H1 (cell line): ENCODE data around the gene CDK12. TPM values are rescaled to one million over a fixed set of nuclear protein-coding genes. Genes with fewer than 3 reads are reported as not detected.

Experiments used
- CTCF ChIA-PET: fragments of 300-600 bp; sonication (Branson Sonifier 250); formaldehyde crosslinking; loops from one replicate; lab custom pipeline; 2021; ENCODE audit not compliant: partially characterized antibody; lab: Charles Lee
- POLR2A ChIA-PET: fragments of 300-600 bp; sonication (Branson Sonifier 250); formaldehyde crosslinking; loops from one replicate; lab custom pipeline; 2021; ENCODE audit warnings: inconsistent platforms; ENCODE audit not compliant: partially characterized antibody; lab: Charles Lee
- DNase-seq, 2 experiments: peaks; one replicate each; pipeline versions ENCODE4 v3.0.0 to v3.0.0-alpha.2; 2010 to 2022; ENCODE audit warnings: low spot score in 2 of 2, low read depth in 1 of 2, mixed read lengths in 1 of 2
- FAIRE-seq: peaks from 2 replicates; lab custom pipeline; 2011; peaks lifted over from hg19 to GRCh38; lab: Jason Lieb, UNC
- H2AFZ ChIP-seq: 2 replicates; pipeline ENCODE4 v1.8.1; 2012; ENCODE audit warnings: low read length, inconsistent platforms
- H2AK5ac ChIP-seq: 2 replicates; pipeline ENCODE4 v1.6.1; 2013; ENCODE audit warnings: low read depth, low read length
- H2BK120ac ChIP-seq: replicated peaks from 2 replicates; pipeline ENCODE3; 2013; ENCODE audit warnings: low read depth, low read length, inconsistent platforms
- H2BK12ac ChIP-seq: 2 replicates; pipeline ENCODE4 v1.6.1; 2013; ENCODE audit warnings: low read depth, low read length
- H2BK15ac ChIP-seq: 2 replicates; pipeline ENCODE4 v1.6.1; 2013; ENCODE audit warnings: low read length
- H2BK20ac ChIP-seq: 2 replicates; pipeline ENCODE4 v1.6.1; 2013; ENCODE audit warnings: low read length
- H2BK5ac ChIP-seq: 2 replicates; pipeline ENCODE4 v1.6.1; 2013; ENCODE audit warnings: low read depth, low read length
- H3K14ac ChIP-seq: 2 replicates; pipeline ENCODE4 v1.6.1; 2013; ENCODE audit warnings: inconsistent platforms; ENCODE audit not compliant: insufficient read length
- H3K18ac ChIP-seq: 2 replicates; pipeline ENCODE4 v1.6.1; 2013; ENCODE audit warnings: low read length; ENCODE audit errors: extremely low read depth
- H3K23ac ChIP-seq: 2 replicates; pipeline ENCODE4 v1.6.1; 2013; ENCODE audit warnings: inconsistent platforms; ENCODE audit not compliant: insufficient read length
- H3K23me2 ChIP-seq: 2 replicates; pipeline ENCODE4 v1.6.1; 2013; ENCODE audit warnings: low read depth, low read length
- H3K27ac ChIP-seq: 2 replicates; pipeline ENCODE4 v1.6.1; 2011; ENCODE audit warnings: low read depth, low read length, inconsistent platforms
- H3K27me3 ChIP-seq, 4 experiments: replicated peaks in 1 of 4; 1 replicate in 1 of 4; 2 replicates in 3 of 4; pipeline versions ENCODE4 v1.6.1 to v1.8.1; 2011 to 2013; ENCODE audit warnings: low read length in 3 of 4, mild to moderate bottlenecking in 3 of 4, inconsistent platforms in 2 of 4, mixed read lengths in 2 of 4, moderate library complexity in 1 of 4; ENCODE audit not compliant: control insufficient read depth in 3 of 4, insufficient read depth in 3 of 4; ENCODE audit errors: extremely low read depth in 1 of 4
- H3K36me3 ChIP-seq, 4 experiments: 2 replicates each; pipeline versions ENCODE4 v1.6.1 to v1.8.1; 2011 to 2013; ENCODE audit warnings: mild to moderate bottlenecking in 4 of 4, low read length in 3 of 4, moderate library complexity in 2 of 4, control low read depth in 1 of 4, inconsistent platforms in 1 of 4; ENCODE audit not compliant: insufficient read depth in 4 of 4, control insufficient read depth in 2 of 4
- H3K4ac ChIP-seq: replicated peaks from 2 replicates; pipeline ENCODE3; 2013; ENCODE audit warnings: low read length, low read depth, mixed read lengths, inconsistent platforms; ENCODE audit not compliant: insufficient read length
- H3K4me1 ChIP-seq, 4 experiments: replicated peaks in 1 of 4; 1 replicate in 1 of 4; 2 replicates in 3 of 4; pipeline versions ENCODE4 v1.6.1 to v1.8.1; 2011 to 2013; ENCODE audit warnings: low read length in 3 of 4, inconsistent platforms in 2 of 4, mixed read lengths in 1 of 4; ENCODE audit not compliant: insufficient read depth in 4 of 4, control insufficient read depth in 3 of 4
- H3K4me2 ChIP-seq, 2 experiments: 2 replicates each; pipeline versions ENCODE4 v1.6.1 to v1.8.1; 2011 to 2013; ENCODE audit warnings: low read depth in 2 of 2, low read length in 2 of 2, control low read depth in 1 of 2, inconsistent platforms in 1 of 2, mild to moderate bottlenecking in 1 of 2; ENCODE audit not compliant: insufficient read depth in 1 of 2
- H3K4me3 ChIP-seq, 4 experiments: fragments of 200-600, 300-600 bp in 1 of 4; sonication (generic), shearing (Covaris generic), sonication (Bioruptor Twin) in 1 of 4; 2 replicates each; pipeline versions ENCODE4 v1.5.1 to v1.8.1; 2011 to 2016; ENCODE audit warnings: low read length in 4 of 4, low read depth in 3 of 4, control low read depth in 2 of 4, inconsistent platforms in 2 of 4, mild to moderate bottlenecking in 2 of 4, mixed read lengths in 1 of 4, moderate library complexity in 1 of 4; ENCODE audit not compliant: insufficient read depth in 2 of 4; ENCODE audit errors: extremely low read depth in 1 of 4
- H3K56ac ChIP-seq: replicated peaks from 2 replicates; pipeline ENCODE3; 2013; ENCODE audit warnings: low read depth, mild to moderate bottlenecking, mixed read lengths, low read length, inconsistent platforms; ENCODE audit not compliant: insufficient read length
- H3K79me1 ChIP-seq: 2 replicates; pipeline ENCODE4 v1.6.1; 2013; ENCODE audit warnings: low read depth, low read length, control low read depth
- H3K79me2 ChIP-seq, 2 experiments: 2 replicates each; pipeline versions ENCODE4 v1.6.1 to v1.8.1; 2012 to 2013; ENCODE audit warnings: low read length in 2 of 2, mild to moderate bottlenecking in 2 of 2, inconsistent platforms in 1 of 2; ENCODE audit not compliant: insufficient read depth in 2 of 2, control insufficient read depth in 1 of 2
- H3K9ac ChIP-seq, 4 experiments: replicated peaks in 1 of 4; 1 replicate in 1 of 4; 2 replicates in 3 of 4; pipeline versions ENCODE4 v1.6.1 to v1.8.1; 2011 to 2013; ENCODE audit warnings: low read depth in 3 of 4, low read length in 3 of 4, control low read depth in 2 of 4, mild to moderate bottlenecking in 2 of 4, moderate library complexity in 2 of 4, inconsistent platforms in 1 of 4; ENCODE audit errors: extremely low read depth in 1 of 4
- H3K9me3 ChIP-seq, 2 experiments: 2 replicates each; pipeline versions ENCODE4 v1.6.1 to v1.8.1; 2012 to 2013; ENCODE audit warnings: mild to moderate bottlenecking in 2 of 2, moderate library complexity in 2 of 2, control low read depth in 1 of 2, inconsistent platforms in 1 of 2, low read depth in 1 of 2, low read length in 1 of 2, mixed read lengths in 1 of 2; ENCODE audit not compliant: insufficient read depth in 2 of 2
- H4K20me1 ChIP-seq, 2 experiments: replicated peaks in 1 of 2; 2 replicates each; pipeline versions ENCODE3 to v1.8.1; 2011 to 2013; ENCODE audit warnings: inconsistent platforms in 2 of 2, low read length in 2 of 2, mild to moderate bottlenecking in 1 of 2; ENCODE audit not compliant: insufficient read depth in 2 of 2, control insufficient read depth in 1 of 2
- H4K5ac ChIP-seq: 2 replicates; pipeline ENCODE4 v1.6.1; 2013; ENCODE audit warnings: low read length, low read depth, mixed read lengths, inconsistent platforms; ENCODE audit not compliant: insufficient read length
- H4K8ac ChIP-seq: 2 replicates; pipeline ENCODE4 v1.8.0; 2013; ENCODE audit warnings: mild to moderate bottlenecking, moderate library complexity, low read length, inconsistent platforms; ENCODE audit not compliant: insufficient read depth; ENCODE audit errors: extremely low read depth
- H4K91ac ChIP-seq: replicated peaks from 2 replicates; pipeline ENCODE3; 2013; ENCODE audit warnings: low read length, mixed read lengths, inconsistent platforms; ENCODE audit not compliant: insufficient read length
- BCL11A ChIP-seq, 2 experiments: IDR thresholded peaks; one replicate each; pipeline ENCODE4 v1.6.1; 2011; ENCODE audit warnings: low read depth in 2 of 2, low read length in 2 of 2, mild to moderate bottlenecking in 2 of 2
- CEBPB ChIP-seq: IDR thresholded peaks from 2 replicates; pipeline ENCODE4 v1.6.1; 2012; ENCODE audit warnings: low read depth, low read length
- CHD2 ChIP-seq: IDR thresholded peaks from 2 replicates; pipeline ENCODE4 v1.6.1; 2012; ENCODE audit warnings: low read length, improper control_type of control experiment
- CREB1 ChIP-seq: IDR thresholded peaks from 2 replicates; pipeline ENCODE4 v1.6.1; 2012; ENCODE audit warnings: inconsistent platforms
- EZH2 ChIP-seq: fragments of 200-600 bp; sonication (generic); IDR thresholded peaks from 2 replicates; pipeline ENCODE4 v1.7.1; 2012; ENCODE audit warnings: low read depth, mild to moderate bottlenecking, moderate library complexity, low read length, inconsistent platforms; ENCODE audit not compliant: severe bottlenecking
- HDAC6 ChIP-seq: IDR thresholded peaks from one replicate; pipeline ENCODE4 v1.7.1; 2012; ENCODE audit warnings: low read depth, mild to moderate bottlenecking, inconsistent platforms, low read length, moderate library complexity
- PHF8 ChIP-seq: fragments of 200-600 bp; sonication (generic); conservative IDR thresholded peaks from 2 replicates; pipeline ENCODE4 v1.7.1; 2012; ENCODE audit warnings: low read depth, mild to moderate bottlenecking, inconsistent platforms, low read length, moderate library complexity
- RBBP5 ChIP-seq: IDR thresholded peaks from 2 replicates; pipeline ENCODE4 v1.7.1; 2012; ENCODE audit warnings: low read depth, mild to moderate bottlenecking, inconsistent platforms, low read length, moderate library complexity, borderline replicate concordance
- SIX5 ChIP-seq: IDR thresholded peaks from 2 replicates; pipeline ENCODE4 v1.6.1; 2011; ENCODE audit warnings: mild to moderate bottlenecking, low read depth, low read length
- TEAD4 ChIP-seq: IDR thresholded peaks from 2 replicates; pipeline ENCODE4 v1.6.1; 2012; ENCODE audit warnings: low read depth, low read length, inconsistent platforms, mixed read lengths
- ZNF274 ChIP-seq: IDR thresholded peaks from 2 replicates; pipeline ENCODE4 v1.7.0; 2012; ENCODE audit warnings: low read length, borderline replicate concordance; ENCODE audit errors: extremely low read depth
- WGBS, 2 experiments: shearing (Covaris generic) in 1 of 2; methylation state at CpG; one replicate each; pipeline versions ENCODE4 v1.1.6 to v1.1.7; 2013 to 2015; ENCODE audit warnings: low lambda C conversion rate in 2 of 2, mixed read lengths in 2 of 2, inconsistent platforms in 1 of 2, low coverage in 1 of 2, missing lambda C conversion rate in 1 of 2; ENCODE audit not compliant: insufficient replicate concordance in 2 of 2, insufficient coverage in 1 of 2, insufficient read length in 1 of 2; ENCODE audit errors: extremely low coverage in 1 of 2, missing lambda C conversion rate in 1 of 2; 5-methylcytosine and 5-hydroxymethylcytosine counted together
- polyA plus RNA-seq, 7 experiments: library from polyadenylated mRNA; depleted of rRNA in 3 of 7; stranded (reverse) in 5 of 7; unstranded in 2 of 7; fragments of >200 nt in 5 of 7; fragments of 200-250 nt in 2 of 7; gene quantifications; 1 replicate in 5 of 7; 2 replicates in 1 of 7; 4 replicates in 1 of 7; pipeline versions ENCODE4 v1.2.1 to v1.2.3, GENCODE V29; 2011 to 2013; ENCODE audit warnings: missing spikeins in 2 of 7, mixed read lengths in 2 of 7
- total RNA-seq: library from RNA; stranded (reverse); fragmentation: NEBNext Ultra II Directional; extraction: Animal tissue kit (Norgen Biotek cat#: 25700); gene quantifications from 2 replicates; pipeline ENCODE4 v1.2.1, GENCODE V29; 2021
- TF ChIP-seq, protein P1 (sequence below): IDR thresholded peaks from 2 replicates; pipeline ENCODE4 v1.6.1; 2012; ENCODE audit warnings: low read length, inconsistent platforms

CDK12 gene
- total and polyA plus RNA-seq, 2 of the 8 experiments (the other 6 are each of a cell fraction or from before 2014, with no cell fraction given) = 14.8 to 70.3 TPM

DNA sequence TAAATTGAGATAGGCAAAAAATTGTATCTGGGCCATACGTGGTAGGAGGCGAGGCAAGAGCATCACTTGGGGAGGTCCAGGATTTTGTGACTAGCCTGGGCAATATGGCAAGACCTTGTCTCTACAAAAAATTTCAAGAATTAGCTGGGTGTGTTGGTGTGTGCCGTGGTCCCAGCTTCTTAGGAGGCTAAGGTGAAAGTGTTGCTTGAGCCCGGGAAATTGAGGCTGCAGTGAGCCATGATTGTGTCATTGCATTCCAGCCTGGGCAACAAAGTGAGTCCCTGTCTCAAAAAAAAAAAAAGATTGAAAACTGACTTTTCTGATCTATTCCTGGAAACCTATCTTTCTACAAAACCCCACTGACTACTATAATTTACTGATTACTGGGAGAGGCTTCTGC, 26.7 kb downstream of the CDK12 start:
- no peak overlapping the region for H3K4ac ChIP-seq
- H3K36me3 ChIP-seq = peaks cover 0 to 21% (median 8%) of the 10 kb centered on the region in 4 experiments; a peak in 6 of 8 replicates
- H3K23ac ChIP-seq = no peak overlapping the region
- CTCF ChIA-PET = no interaction called here
- no peaks in the 10 kb centered on the region for H3K9me3 ChIP-seq
- no peak overlapping the region for H2BK120ac ChIP-seq
- no peak overlapping the region for H2BK12ac ChIP-seq
- H3K23me2 ChIP-seq = no peaks in the 10 kb centered on the region
- DNase-seq = no peak
- peaks cover 2% of the 10 kb centered on the region; the same call in 1 of the 2 replicates for H3K79me1 ChIP-seq
- no peak overlapping the region for H3K9ac ChIP-seq
- no peak overlapping the region for H2BK15ac ChIP-seq
- H4K5ac ChIP-seq = no peak overlapping the region
- no peak for FAIRE-seq
- WGBS, 2 experiments = 96% methylated on average over 4 of the region's 4 CpGs; no CpG with 5 or more reads in 1 of the 2 experiments
- H2AK5ac ChIP-seq = no peak overlapping the region
- no peak overlapping the region for H3K14ac ChIP-seq
- no peaks in the 10 kb centered on the region for H3K27me3 ChIP-seq
- no peak overlapping the region for H2BK5ac ChIP-seq
- no peak for TF ChIP-seq CREB1
- no peak for TF ChIP-seq SIX5
- TF ChIP-seq, protein P1, sequence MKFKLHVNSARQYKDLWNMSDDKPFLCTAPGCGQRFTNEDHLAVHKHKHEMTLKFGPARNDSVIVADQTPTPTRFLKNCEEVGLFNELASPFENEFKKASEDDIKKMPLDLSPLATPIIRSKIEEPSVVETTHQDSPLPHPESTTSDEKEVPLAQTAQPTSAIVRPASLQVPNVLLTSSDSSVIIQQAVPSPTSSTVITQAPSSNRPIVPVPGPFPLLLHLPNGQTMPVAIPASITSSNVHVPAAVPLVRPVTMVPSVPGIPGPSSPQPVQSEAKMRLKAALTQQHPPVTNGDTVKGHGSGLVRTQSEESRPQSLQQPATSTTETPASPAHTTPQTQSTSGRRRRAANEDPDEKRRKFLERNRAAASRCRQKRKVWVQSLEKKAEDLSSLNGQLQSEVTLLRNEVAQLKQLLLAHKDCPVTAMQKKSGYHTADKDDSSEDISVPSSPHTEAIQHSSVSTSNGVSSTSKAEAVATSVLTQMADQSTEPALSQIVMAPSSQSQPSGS = no peak
- TF ChIP-seq HDAC6 = no peak
- TF ChIP-seq PHF8 = no peak
- no peak for TF ChIP-seq CHD2
- no peak for TF ChIP-seq TEAD4
- TF ChIP-seq EZH2 = no peak
- no peak for TF ChIP-seq CEBPB
- TF ChIP-seq RBBP5 = no peak
- TF ChIP-seq ZNF274 = no peak
- no peak for TF ChIP-seq BCL11A (IDR thresholded peaks at IDR 0.05; ENCODE audit: low read depth in 2 of 2, low read length in 2 of 2)
- POLR2A ChIA-PET = interaction anchor here (2.3 kb wide), 1 partner anchor 37 kb away, joined by 11 read pairs; the partner anchor contains the start of gene MED1
- no peak overlapping the region for H4K91ac ChIP-seq
- H3K56ac ChIP-seq = no peak overlapping the region
- H3K4me1 ChIP-seq = no peaks in the 10 kb centered on the region
- H3K4me3 ChIP-seq = no peak overlapping the region
- no peak overlapping the region for H3K4me2 ChIP-seq
- no peak overlapping the region for H2AFZ ChIP-seq
- H3K27ac ChIP-seq = no peak overlapping the region
- no peak overlapping the region for H2BK20ac ChIP-seq
- no peak overlapping the region for H4K8ac ChIP-seq
- H3K18ac ChIP-seq = no peak overlapping the region
- peaks cover 1 to 2% of the 10 kb centered on the region in 2 experiments for H4K20me1 ChIP-seq
- H3K79me2 ChIP-seq = peaks cover 0 to 7% of the 10 kb centered on the region in 2 experiments; a peak in 2 of 4 replicates
